Naive thymus-derived CD4-positive, alpha-beta T cell (primary cell): Measurements from ENCODE around the gene LDLR. TPM values are rescaled to one million over a fixed set of nuclear protein-coding genes. Genes with fewer than 3 reads are reported as not detected.
"Not testable (repeated sequence)": the region's sequence is repeated elsewhere in the genome, so short reads cannot be mapped to it uniquely, and the experiment has no call there.

Source experiments
- ATAC-seq: fragments of 150-1000 bp; cut with Tn5 transposase; 2 replicates; pipeline ENCODE4 v1.10.0; 2021; ENCODE audit warnings: mild to moderate bottlenecking, moderate library complexity
- CTCF ChIA-PET: fragments of 350-600 bp; sonication (Branson Sonifier 250); formaldehyde crosslinking; loops from one replicate; lab custom pipeline; 2021; ENCODE audit warnings: antibody characterized with exemption; lab: Charles Lee
- POLR2A ChIA-PET: fragments of 350-600 bp; sonication (Branson Sonifier 250); formaldehyde crosslinking; loops from one replicate; lab custom pipeline; 2021; ENCODE audit warnings: antibody characterized with exemption, inconsistent platforms; lab: Charles Lee
- DNase-seq, 9 donors: peaks; one replicate each; pipeline versions ENCODE4 v3.0.0 to v3.0.0-alpha.2; 2020 to 2022; ENCODE audit warnings: mixed read lengths in 1 of 9
- H3K27ac ChIP-seq: one replicate; pipeline ENCODE4 v1.7.0; 2013; ENCODE audit warnings: mild to moderate bottlenecking, low read depth, low read length, moderate library complexity
- H3K27me3 ChIP-seq, 2 donors: one replicate each; pipeline ENCODE4 v1.7.0; 2013; ENCODE audit warnings: low read length in 2 of 2, mild to moderate bottlenecking in 2 of 2, moderate library complexity in 2 of 2; ENCODE audit not compliant: control insufficient read depth in 2 of 2, insufficient read depth in 2 of 2
- H3K36me3 ChIP-seq, 3 experiments: 1 replicate in 2 of 3; 2 replicates in 1 of 3; pipeline ENCODE4 v1.7.0; 2013; ENCODE audit warnings: low read length in 3 of 3, mild to moderate bottlenecking in 3 of 3, moderate library complexity in 1 of 3; ENCODE audit not compliant: insufficient read depth in 3 of 3, control insufficient read depth in 2 of 3
- H3K4me1 ChIP-seq, 2 donors: one replicate each; pipeline ENCODE4 v1.7.0; 2013; ENCODE audit warnings: low read length in 2 of 2, mild to moderate bottlenecking in 2 of 2, moderate library complexity in 1 of 2; ENCODE audit not compliant: control insufficient read depth in 2 of 2, insufficient read depth in 2 of 2
- H3K4me3 ChIP-seq: 2 replicates; pipeline ENCODE4 v1.7.0; 2013; ENCODE audit warnings: mild to moderate bottlenecking, low read length
- H3K9me3 ChIP-seq, 3 experiments: 1 replicate in 2 of 3; 2 replicates in 1 of 3; pipeline ENCODE4 v1.7.0; 2013; ENCODE audit warnings: low read length in 3 of 3; ENCODE audit not compliant: control insufficient read depth in 2 of 3
- H3K27ac Mint-ChIP-seq, 9 donors: one replicate each; pipeline ENCODE4 v1.8.0; 2020 to 2022; ENCODE audit warnings: mixed read lengths in 9 of 9, mild to moderate bottlenecking in 8 of 9, moderate library complexity in 5 of 9, inconsistent platforms in 2 of 9
- H3K27me3 Mint-ChIP-seq, 5 donors: one replicate each; pipeline ENCODE4 v1.8.0; 2021 to 2022; ENCODE audit warnings: mixed read lengths in 5 of 5, mild to moderate bottlenecking in 1 of 5
- H3K36me3 Mint-ChIP-seq, 5 donors: one replicate each; pipeline ENCODE4 v1.8.0; 2020 to 2022; ENCODE audit warnings: mixed read lengths in 5 of 5, mild to moderate bottlenecking in 3 of 5, inconsistent platforms in 1 of 5
- H3K4me1 Mint-ChIP-seq, 7 donors: one replicate each; pipeline ENCODE4 v1.8.0; 2020 to 2022; ENCODE audit warnings: mixed read lengths in 7 of 7, mild to moderate bottlenecking in 3 of 7, inconsistent platforms in 1 of 7
- H3K4me3 Mint-ChIP-seq, 10 donors: one replicate each; pipeline ENCODE4 v1.8.0; 2020 to 2022; ENCODE audit warnings: mild to moderate bottlenecking in 10 of 10, mixed read lengths in 10 of 10, moderate library complexity in 6 of 10, inconsistent platforms in 2 of 10
- H3K9me3 Mint-ChIP-seq, 11 donors: one replicate each; pipeline ENCODE4 v1.8.0; 2020 to 2022; ENCODE audit warnings: mixed read lengths in 11 of 11, mild to moderate bottlenecking in 4 of 11, inconsistent platforms in 1 of 11, moderate library complexity in 1 of 11
- intact Hi-C, 2 donors: fragments of 100-400 bp; cut with micrococcal nuclease; formaldehyde crosslinking; loops; one replicate each; pipeline ENCODE4 v1.15.1; 2023
- polyA plus RNA-seq, 2 donors: library from polyadenylated mRNA; unstranded; fragments of 300-500 nt; fragmentation: Illumina TruSeq; gene quantifications; one replicate each; pipeline ENCODE4 v1.2.3, GENCODE V29; 2021
- total RNA-seq, 6 experiments: library from RNA in 5 of 6; stranded (reverse) in 5 of 6; gene quantifications; 1 replicate in 5 of 6; 2 replicates in 1 of 6; pipeline ENCODE4 v1.2.3 and lab custom pipeline; 2021 to 2026

LDLR gene
- total and polyA plus RNA-seq, 7 experiments from 2014 or later: 5.5 to 90.3 (median 34.2) TPM

DNA sequence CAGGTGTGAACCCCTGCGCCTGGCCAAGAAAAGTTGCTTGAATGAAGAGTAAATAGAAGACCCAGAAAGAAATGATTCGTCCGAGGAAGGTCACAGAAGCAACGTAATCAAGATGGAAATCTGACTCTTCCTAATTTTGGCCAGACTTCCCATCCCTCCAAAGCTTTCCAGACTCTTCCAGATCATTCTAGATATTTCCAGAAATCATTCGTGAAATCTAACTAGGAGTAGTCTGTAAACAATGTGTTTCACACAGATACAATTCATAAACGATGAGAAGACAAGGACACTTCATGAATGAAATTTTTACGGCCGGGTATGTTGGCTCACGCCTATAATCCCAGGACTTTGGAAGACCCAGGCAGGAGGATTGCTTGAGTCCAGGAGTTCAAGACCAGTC is 9.3 kb upstream of the LDLR start:
- no peaks in the 10 kb centered on the region for H3K36me3 Mint-ChIP-seq
- ChIA-PET POLR2A (no interaction called here), CTCF (interaction anchor here (0.6 to 1.6 kb wide), 2 partner anchors 8 to 68 kb away, joined by 3 to 4 read pairs; no protein-coding TSS in a partner anchor)
- Histone ChIP-seq H3K4me1 (no peaks in the 10 kb centered on the region), H3K9me3 (no peaks in the 10 kb centered on the region), H3K4me3 (no peak overlapping the region), H3K27ac (no peak overlapping the region), H3K27me3 (no peaks in the 10 kb centered on the region), H3K36me3 (no peaks in the 10 kb centered on the region)
- no peak for DNase-seq
- peak overlapping the region in 1 of 9 donors; percentile 69 for H3K27ac Mint-ChIP-seq
- H3K9me3 Mint-ChIP-seq: no peaks in the 10 kb centered on the region
- ATAC-seq: no peak
- no peaks in the 10 kb centered on the region for H3K27me3 Mint-ChIP-seq
- H3K4me1 Mint-ChIP-seq: peaks cover 0 to 9% (median 6%) of the 10 kb centered on the region in 7 donors
- H3K4me3 Mint-ChIP-seq: no peak overlapping the region
- intact Hi-C loops: no loop called here

DNA sequence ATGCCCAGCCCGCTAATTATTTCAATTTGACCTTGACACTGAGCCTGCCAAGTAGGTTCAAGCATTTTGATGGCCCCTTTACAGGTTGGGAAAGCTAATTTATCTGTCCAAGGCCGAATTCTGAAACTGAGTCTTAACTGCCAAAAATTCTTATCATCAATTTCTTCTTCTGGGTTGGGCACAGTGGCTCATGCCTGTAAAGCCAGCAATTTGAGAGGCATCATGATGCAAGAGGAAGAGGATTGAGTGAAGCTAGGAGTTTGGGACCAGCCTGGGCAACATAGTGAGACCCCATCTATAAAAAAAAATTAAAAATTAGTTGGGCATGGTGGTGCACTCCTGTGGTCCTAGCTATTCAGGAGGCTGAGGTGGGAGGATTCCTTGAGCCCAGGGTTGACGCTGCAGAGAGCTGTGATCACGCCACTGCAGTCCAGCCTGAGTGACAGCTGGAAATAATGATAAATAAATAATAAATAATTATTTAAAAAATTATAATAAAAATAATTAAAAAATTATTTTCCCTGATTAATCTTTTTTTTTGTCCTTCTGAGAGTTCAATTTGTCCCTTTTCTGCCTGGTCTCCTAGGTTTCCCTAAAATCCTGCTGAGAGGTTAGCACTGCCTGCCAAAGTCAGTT is 1.3 kb upstream of the LDLR start:
- Mint-ChIP-seq H3K4me3 (peak overlapping the region in 2 of 10 donors; percentile 90 to 94), H3K27ac (peak overlapping the region in 5 of 9 donors; percentile 30 to 99 (median 95)), H3K36me3 (peaks cover 0 to 15% (median 0%) of the 10 kb centered on the region in 5 donors), H3K9me3 (no peaks in the 10 kb centered on the region), H3K4me1 (peaks cover 6 to 53% (median 32%) of the 10 kb centered on the region in 7 donors), H3K27me3 (peaks cover 0 to 2% (median 0%) of the 10 kb centered on the region in 5 donors)
- POLR2A ChIA-PET: interaction anchor here (0.5 to 1.8 kb wide), 5 partner anchors 10 to 53 kb away, joined by 3 to 5 read pairs (median 4); no protein-coding TSS in a partner anchor
- no peaks in the 10 kb centered on the region for H3K9me3 ChIP-seq
- CTCF ChIA-PET: interaction anchor here (1.1 to 9.1 kb wide), 3 partner anchors 9 to 52 kb away, joined by 3 to 44 read pairs (median 3); no protein-coding TSS in a partner anchor
- H3K27me3 ChIP-seq: no peaks in the 10 kb centered on the region
- H3K4me1 ChIP-seq: peaks cover 15 to 26% of the 10 kb centered on the region in 2 donors
- no peaks in the 10 kb centered on the region for H3K36me3 ChIP-seq
- no peak for ATAC-seq
- no peak for DNase-seq
- no peak overlapping the region for H3K4me3 ChIP-seq
- no peak overlapping the region for H3K27ac ChIP-seq
- intact Hi-C loops: loop anchor here in 1 of 2 donors (2.0 kb wide), 2 partner anchors 51 to 127 kb away; partner anchors contain the start of gene SMARCA4

DNA sequence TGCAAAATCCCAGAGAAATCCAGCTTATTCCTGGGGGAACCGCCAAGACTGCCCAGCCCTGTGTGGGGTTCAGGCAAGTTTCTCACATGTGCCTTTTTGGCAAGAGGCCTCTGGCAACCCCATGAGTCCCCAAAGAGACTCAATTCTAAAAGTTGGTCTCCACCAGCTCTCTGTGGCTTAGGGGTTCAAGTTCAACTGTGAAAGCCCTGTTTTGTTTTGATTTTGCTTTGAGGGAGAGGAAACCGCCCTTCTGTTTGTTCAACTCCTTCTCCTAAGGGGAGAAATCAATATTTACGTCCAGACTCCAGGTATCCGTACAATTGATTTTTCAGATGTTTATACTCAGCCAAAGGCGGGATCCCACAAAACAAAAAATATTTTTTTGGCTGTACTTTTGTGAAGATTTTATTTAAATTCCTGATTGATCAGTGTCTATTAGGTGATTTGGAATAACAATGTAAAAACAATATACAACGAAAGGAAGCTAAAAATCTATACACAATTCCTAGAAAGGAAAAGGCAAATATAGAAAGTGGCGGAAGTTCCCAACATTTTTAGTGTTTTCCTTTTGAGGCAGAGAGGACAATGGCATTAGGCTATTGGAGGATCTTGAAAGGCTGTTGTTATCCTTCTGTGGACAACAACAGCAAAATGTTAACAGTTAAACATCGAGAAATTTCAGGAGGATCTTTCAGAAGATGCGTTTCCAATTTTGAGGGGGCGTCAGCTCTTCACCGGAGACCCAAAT is 583 bp upstream of the LDLR start:
- Mint-ChIP-seq H3K4me3 (peak overlapping the region; percentile 85 to 94 (median 89)), H3K36me3 (peaks cover 0 to 16% (median 0%) of the 10 kb centered on the region in 5 donors), H3K27me3 (peaks cover 0 to 2% (median 0%) of the 10 kb centered on the region in 5 donors), H3K9me3 (no peaks in the 10 kb centered on the region), H3K4me1 (peaks cover 6 to 53% (median 38%) of the 10 kb centered on the region in 7 donors), H3K27ac (peak overlapping the region; percentile 82 to 99 (median 92))
- H3K27ac ChIP-seq: peak overlapping the region; percentile 89
- no peaks in the 10 kb centered on the region for H3K36me3 ChIP-seq
- peak overlapping the region; percentile 79 for H3K4me3 ChIP-seq
- intact Hi-C loops: loop anchor here (1.0 to 2.0 kb wide), 4 partner anchors 52 to 347 kb away; partner anchors contain the start of genes ODAD3 (in 1 of the 2), PRKCSH (in 1 of the 2) and SMARCA4 (in 1 of the 2)
- no peaks in the 10 kb centered on the region for H3K9me3 ChIP-seq
- no peaks in the 10 kb centered on the region for H3K27me3 ChIP-seq
- CTCF ChIA-PET: interaction anchor here (0.5 to 9.1 kb wide), 4 partner anchors 9 to 702 kb away, joined by 3 to 44 read pairs (median 3); no protein-coding TSS in a partner anchor
- H3K4me1 ChIP-seq: peaks cover 15 to 32% of the 10 kb centered on the region in 2 donors
- DNase-seq (no peak), ATAC-seq (no peak)
- POLR2A ChIA-PET: interaction anchor here (0.5 to 1.9 kb wide), 9 partner anchors 9 to 389 kb away, joined by 3 to 11 read pairs (median 3); no protein-coding TSS in a partner anchor

DNA sequence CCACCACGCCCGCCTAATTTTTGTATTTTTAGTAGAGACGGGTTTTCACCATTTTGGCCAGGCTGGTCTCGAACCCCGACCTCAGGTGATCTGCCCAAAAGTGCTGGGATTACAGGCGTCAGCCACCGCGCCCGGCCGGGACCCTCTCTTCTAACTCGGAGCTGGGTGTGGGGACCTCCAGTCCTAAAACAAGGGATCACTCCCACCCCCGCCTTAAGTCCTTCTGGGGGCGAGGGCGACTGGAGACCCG is 676 bp downstream of the LDLR start:
- not testable (repeated sequence) for ATAC-seq, H3K9me3 Mint-ChIP-seq
- POLR2A ChIA-PET: interaction anchor here (1.0 to 1.9 kb wide), 5 partner anchors 26 to 130 kb away, joined by 3 to 11 read pairs (median 5); no protein-coding TSS in a partner anchor

GRCh38 chr19:11090264-11090996 is 1.2 kb downstream of the LDLR start:
- peaks cover 13 to 51% (median 44%) of the 10 kb centered on the region in 7 donors for H3K4me1 Mint-ChIP-seq
- no peaks in the 10 kb centered on the region for H3K9me3 Mint-ChIP-seq
- H3K9me3 ChIP-seq: no peaks in the 10 kb centered on the region
- peaks cover 0 to 25% (median 4%) of the 10 kb centered on the region in 5 donors for H3K36me3 Mint-ChIP-seq
- POLR2A ChIA-PET: interaction anchor here (0.5 to 1.9 kb wide), 10 partner anchors 12 to 1310 kb away, joined by 3 to 11 read pairs (median 4); partner anchors contain the start of genes ECSIT and ZNF799
- DNase-seq: peak; percentile 89 to 97 (median 96)
- peak overlapping the region; percentile 88 to 99 (median 96) for H3K27ac Mint-ChIP-seq
- no peaks in the 10 kb centered on the region for H3K27me3 ChIP-seq
- H3K4me1 ChIP-seq: peaks cover 26 to 43% of the 10 kb centered on the region in 2 donors
- no peaks in the 10 kb centered on the region for H3K36me3 ChIP-seq
- intact Hi-C loops: loop anchor here (1.0 to 10.0 kb wide), 9 partner anchors 42 to 1702 kb away; partner anchors contain the start of genes CARM1 (in 2 of the 2), CDC37 (in 1 of the 2), CDKN2D (in 1 of the 2) and FBXL12 (in 1 of the 2)
- peak overlapping the region; percentile 83 for H3K4me3 ChIP-seq
- peak overlapping the region; percentile 91 for H3K27ac ChIP-seq
- peak overlapping the region; percentile 84 to 94 (median 89) for H3K4me3 Mint-ChIP-seq
- CTCF ChIA-PET: interaction anchor here (0.8 to 9.1 kb wide), 2 partner anchors 26 to 55 kb away, joined by 3 to 44 read pairs; no protein-coding TSS in a partner anchor
- peak; percentile 90 for ATAC-seq
- peaks cover 0 to 2% (median 0%) of the 10 kb centered on the region in 5 donors for H3K27me3 Mint-ChIP-seq

More for the DNA sequence above, 676 bp downstream of the LDLR start:
- Histone ChIP-seq H3K4me3 (peak overlapping the region; percentile 79), H3K27ac (peak overlapping the region; percentile 89), H3K4me1 (peaks cover 21 to 39% of the 10 kb centered on the region in 2 donors)
- H3K4me3 Mint-ChIP-seq: peak overlapping the region; percentile 85 to 94 (median 89)
- CTCF ChIA-PET: interaction anchor here (0.8 to 9.1 kb wide), 2 partner anchors 25 to 54 kb away, joined by 3 to 44 read pairs; no protein-coding TSS in a partner anchor
- H3K27me3 ChIP-seq, H3K27me3 Mint-ChIP-seq, H3K36me3 ChIP-seq, DNase-seq, H3K9me3 ChIP-seq: not testable (repeated sequence)
- peaks cover 0 to 23% (median 2%) of the 10 kb centered on the region in 5 donors for H3K36me3 Mint-ChIP-seq
- H3K4me1 Mint-ChIP-seq: peaks cover 11 to 51% (median 42%) of the 10 kb centered on the region in 7 donors
- intact Hi-C loops: loop anchor here (1.0 to 10.0 kb wide), 9 partner anchors 41 to 1702 kb away; partner anchors contain the start of genes CARM1 (in 2 of the 2), CDC37 (in 1 of the 2), CDKN2D (in 1 of the 2) and FBXL12 (in 1 of the 2)
- H3K27ac Mint-ChIP-seq: peak overlapping the region; percentile 82 to 99 (median 92)
